GM18502 (cell line): ENCODE data around the gene CRYGS.
"Not testable (repeated sequence)": the region's sequence is repeated elsewhere in the genome, so short reads cannot be mapped to it uniquely, and the experiment has no call there.

Source experiments
- ATAC-seq: cut with Tn5 transposase; IDR thresholded peaks from one replicate; pipeline ENCODE4 v1.9.1; 2021; ENCODE audit warnings: mild to moderate bottlenecking; ENCODE audit not compliant: unreplicated experiment, poor library complexity

CRYGS gene

DNA sequence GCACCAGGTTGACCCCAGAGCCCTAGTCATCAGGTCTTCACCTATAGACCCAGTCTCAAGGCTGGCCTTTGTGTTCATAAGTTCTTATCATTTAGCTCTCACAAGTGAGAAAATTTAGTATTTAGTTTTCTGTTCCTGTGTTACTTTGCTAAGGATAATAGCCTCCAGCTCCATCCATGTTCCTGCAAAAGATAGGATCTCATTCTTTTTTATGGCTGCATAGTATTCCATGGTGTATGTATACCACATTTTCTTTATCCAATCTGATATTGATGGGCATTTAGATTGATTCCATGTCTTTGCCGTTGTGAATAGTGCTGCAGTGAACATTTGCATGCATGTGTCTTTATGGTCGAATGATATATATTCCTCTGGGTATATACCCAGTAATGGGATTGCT, 46.2 kb downstream of the CRYGS start:
- ATAC-seq = not testable (repeated sequence)

DNA sequence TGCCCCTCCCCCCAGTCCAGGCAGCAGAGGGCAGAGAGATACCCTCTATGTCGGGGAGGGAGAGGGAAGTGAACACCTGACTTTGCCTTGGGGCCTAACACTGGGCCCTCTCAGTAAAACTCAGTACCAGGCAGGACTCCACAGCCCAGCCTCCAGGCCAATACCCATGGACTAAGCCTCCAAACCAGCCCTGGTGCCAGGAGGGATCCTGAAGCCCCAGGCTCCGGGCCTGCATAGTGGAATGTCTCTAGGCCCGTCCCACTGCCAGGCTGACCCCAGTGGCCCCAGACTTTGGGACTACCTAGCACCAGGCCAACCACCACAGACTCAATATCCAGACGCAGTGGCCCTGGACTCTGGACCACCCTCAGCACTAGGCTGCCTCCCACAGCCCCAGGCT, 46.6 kb downstream of the CRYGS start:
- no peak for ATAC-seq

DNA sequence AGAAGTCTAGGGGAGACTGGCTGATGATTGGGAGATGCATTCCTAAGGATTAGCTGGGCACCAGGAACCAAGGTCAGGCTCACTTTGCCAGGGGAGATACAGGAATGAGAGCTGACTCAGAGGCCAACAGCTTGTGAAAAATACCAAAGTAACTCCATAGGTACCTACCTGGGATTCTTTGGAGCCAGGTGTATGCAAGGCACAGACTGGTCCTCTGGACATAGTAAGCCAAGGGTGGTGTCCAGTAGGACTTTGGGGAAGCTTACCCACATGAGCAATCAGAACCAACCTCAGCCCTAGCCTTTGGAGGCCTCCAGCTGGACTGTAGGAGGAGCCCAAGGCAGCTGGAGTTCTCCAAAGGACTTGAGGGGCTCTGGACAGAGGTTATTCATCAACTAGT, 47.5 kb downstream of the CRYGS start:
- ATAC-seq = no peak

DNA sequence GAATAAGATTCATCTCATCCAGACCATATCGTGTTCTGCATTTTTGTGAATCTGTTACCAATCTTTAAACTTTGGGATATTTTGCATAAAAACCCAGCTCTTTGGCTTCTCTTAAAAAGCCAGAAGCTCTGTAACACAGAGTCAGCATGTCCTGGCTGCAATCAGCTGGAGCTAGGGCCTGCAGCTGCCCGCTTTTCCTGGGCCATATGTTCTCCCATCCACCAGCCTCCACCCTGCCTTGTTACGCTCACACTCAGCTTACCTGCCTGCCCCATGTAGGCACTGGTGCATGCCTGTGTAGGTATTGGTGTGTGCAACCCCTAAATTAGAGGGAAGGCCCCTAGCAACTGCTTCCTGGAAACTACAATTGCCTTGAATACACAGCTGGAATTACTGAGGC, 48.2 kb downstream of the CRYGS start:
- ATAC-seq = no peak

DNA sequence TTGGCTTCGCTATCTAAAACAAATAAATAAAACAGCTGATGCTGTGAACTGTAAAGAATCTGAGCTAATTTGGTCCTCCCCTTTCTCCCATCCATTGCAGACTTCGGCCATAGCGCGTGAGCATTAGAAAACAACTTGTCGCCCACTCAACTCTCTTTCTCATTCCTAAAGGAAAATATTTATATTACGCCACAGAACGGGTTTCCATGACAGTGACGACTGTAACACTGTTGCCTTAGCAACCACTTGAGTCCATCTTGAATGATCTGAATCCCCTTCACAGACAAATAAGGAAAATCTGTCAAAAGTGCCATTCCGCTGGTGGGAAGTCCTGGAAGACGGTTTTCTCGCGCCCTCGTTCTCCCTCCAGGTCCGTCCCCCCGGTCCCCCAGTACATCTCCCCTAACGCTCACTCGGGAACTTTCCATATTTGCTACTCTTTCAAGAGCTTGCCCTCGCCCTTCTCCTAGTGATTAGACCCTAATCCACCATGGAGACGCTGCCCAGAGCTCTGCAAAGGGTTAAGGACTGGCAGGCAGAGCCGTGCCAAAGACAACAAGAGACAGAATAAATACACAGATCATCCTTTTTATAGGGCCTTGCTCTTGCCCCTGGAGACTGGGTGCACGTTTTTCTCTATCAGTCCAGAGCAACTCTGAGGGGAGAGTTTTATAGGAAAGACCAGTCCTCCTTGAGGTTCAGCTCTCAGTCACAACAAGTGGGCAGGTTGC, 50.5 kb downstream of the CRYGS start:
- ATAC-seq = no peak

DNA sequence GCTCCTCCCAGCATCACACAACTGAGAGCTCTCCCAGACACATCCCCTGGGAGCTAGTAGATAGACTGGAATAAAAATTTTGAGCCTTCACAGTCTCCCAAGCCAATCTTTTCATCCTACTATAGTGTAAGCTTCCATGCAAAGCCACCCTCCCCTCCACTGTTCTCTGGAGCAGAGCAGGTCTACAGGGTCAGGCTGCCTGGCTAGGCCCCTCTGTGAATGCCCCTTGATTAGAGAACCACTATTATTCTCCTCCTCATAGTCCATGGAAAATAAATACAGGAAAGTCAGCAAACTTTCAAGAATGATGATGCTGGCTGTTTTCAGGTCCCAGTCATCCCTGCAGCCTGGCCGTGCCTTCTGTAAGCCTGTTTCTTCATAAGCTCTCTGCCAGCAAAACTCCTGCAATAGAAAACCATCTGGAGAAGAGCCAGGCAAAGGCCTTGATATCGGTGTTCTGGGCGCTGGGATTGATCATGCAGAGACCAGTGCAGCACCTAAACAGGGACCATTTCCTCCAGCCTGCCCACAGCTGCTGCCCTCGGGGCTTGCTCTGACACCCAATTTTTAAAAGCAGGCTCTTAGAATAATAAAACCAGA, 51.7 kb downstream of the CRYGS start:
- no peak for ATAC-seq

DNA sequence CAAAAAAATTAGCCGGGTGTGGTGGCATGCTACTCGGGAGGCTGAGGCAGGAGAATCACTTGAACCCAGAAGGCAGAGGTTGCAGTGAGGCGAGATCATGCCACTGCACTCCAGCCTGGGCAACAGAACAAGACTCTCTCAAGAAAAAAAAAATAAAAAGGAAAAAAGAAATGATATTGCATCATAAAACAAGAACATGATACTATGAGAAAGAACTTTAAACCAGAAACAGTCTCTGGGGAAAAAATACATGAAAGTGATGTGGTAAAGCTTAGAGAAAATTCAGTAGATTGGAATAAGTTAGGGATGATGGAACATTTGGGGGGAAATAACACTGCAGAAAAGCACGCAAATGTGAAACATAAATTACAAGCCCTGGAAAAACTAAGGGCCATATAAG, 54.7 kb downstream of the CRYGS start:
- no peak for ATAC-seq
